Endodermal cell (in vitro differentiated cells): ENCODE data around the gene LCN6. TPM values are rescaled to one million over a fixed set of nuclear protein-coding genes. Genes with fewer than 3 reads are reported as not detected.

Experiments
- DNase-seq: peaks from one replicate; pipeline ENCODE4 v3.0.0-alpha.2; 2017
- H3K27ac ChIP-seq: 2 replicates; pipeline ENCODE4 v1.5.1; 2013; ENCODE audit warnings: mild to moderate bottlenecking, low read depth, low read length, moderate library complexity
- H3K27me3 ChIP-seq: 2 replicates; pipeline ENCODE4 v1.6.1; 2013; ENCODE audit warnings: mild to moderate bottlenecking, low read length, moderate library complexity; ENCODE audit not compliant: insufficient read depth, control insufficient read depth, poor library complexity, severe bottlenecking
- H3K36me3 ChIP-seq: 2 replicates; pipeline ENCODE4 v1.7.0; 2013; ENCODE audit warnings: mild to moderate bottlenecking, low read length, moderate library complexity; ENCODE audit not compliant: control insufficient read depth, insufficient read depth
- H3K4me1 ChIP-seq: one replicate; pipeline ENCODE4 v1.7.0; 2013; ENCODE audit warnings: low read length; ENCODE audit not compliant: control insufficient read depth, insufficient read depth
- H3K4me3 ChIP-seq: 2 replicates; pipeline ENCODE4 v1.5.1; 2013; ENCODE audit warnings: mild to moderate bottlenecking, low read length, moderate library complexity
- H3K9ac ChIP-seq: 2 replicates; pipeline ENCODE4 v1.6.1; 2013; ENCODE audit warnings: mild to moderate bottlenecking, low read length, moderate library complexity; ENCODE audit not compliant: poor library complexity, severe bottlenecking; ENCODE audit errors: extremely low read depth
- H3K9me3 ChIP-seq: 2 replicates; pipeline ENCODE4 v1.6.1; 2013; ENCODE audit warnings: mild to moderate bottlenecking, low read length, moderate library complexity; ENCODE audit not compliant: control insufficient read depth
- H3K27ac Mint-ChIP-seq: 2 replicates; pipeline ENCODE4 v1.8.0; 2020; ENCODE audit warnings: mixed read lengths
- H3K27me3 Mint-ChIP-seq: 2 replicates; pipeline ENCODE4 v1.8.0; 2021; ENCODE audit warnings: mild to moderate bottlenecking, mixed read lengths; ENCODE audit not compliant: insufficient read depth
- H3K36me3 Mint-ChIP-seq: 2 replicates; pipeline ENCODE4 v1.8.0; 2020; ENCODE audit warnings: low read depth, mixed read lengths
- H3K4me1 Mint-ChIP-seq: 2 replicates; pipeline ENCODE4 v1.8.0; 2020; ENCODE audit warnings: mixed read lengths
- H3K4me3 Mint-ChIP-seq: 2 replicates; pipeline ENCODE4 v1.8.0; 2020; ENCODE audit warnings: mild to moderate bottlenecking, moderate library complexity, mixed read lengths
- H3K9me3 Mint-ChIP-seq: 2 replicates; pipeline ENCODE4 v1.8.0; 2020; ENCODE audit warnings: mild to moderate bottlenecking, mixed read lengths
- WGBS, 2 experiments: methylation state at CpG; one replicate each; pipeline versions ENCODE4 v1.1.5 to v1.1.7; 2013; ENCODE audit warnings: missing lambda C conversion rate in 2 of 2, mixed read lengths in 1 of 2; ENCODE audit not compliant: insufficient coverage in 1 of 2, insufficient read length in 1 of 2; 5-methylcytosine and 5-hydroxymethylcytosine counted together
- total RNA-seq, 2 donors: library from RNA; stranded (reverse); fragmentation: NEBNext Ultra II Directional in 1 of 2; extraction: Animal tissue kit (Norgen Biotek cat#: 25700) in 1 of 2; gene quantifications; 2 replicates in 1 of 2; 3 replicates in 1 of 2; pipeline ENCODE4 v1.2.1, GENCODE V29; 2021
- TF ChIP-seq, protein P1 (sequence below): fragments of 200-600 bp; sonication (generic); conservative IDR thresholded peaks from 2 replicates; pipeline ENCODE4 v1.5.0; 2021; ENCODE audit warnings: antibody characterized with exemption, mild to moderate bottlenecking

LCN6 gene
- total RNA-seq, 2 donors from 2014 or later: not detected

GRCh38 chr9:136740971-136741882, 7.1 kb downstream of the LCN6 start:
- whole genome bisulfite sequencing, 2 experiments: 84 to 86% methylated on average over 30 to 37 of the region's 37 CpGs
- no peaks in the 10 kb centered on the region for H3K27me3 ChIP-seq
- H3K36me3 Mint-ChIP-seq: no peaks in the 10 kb centered on the region

GRCh38 chr9:136740491-136740890, 7.8 kb downstream of the LCN6 start:
- H3K9ac ChIP-seq: no peak overlapping the region
- Mint-ChIP-seq H3K4me1 (no peaks in the 10 kb centered on the region), H3K4me3 (no peak overlapping the region), H3K36me3 (no peaks in the 10 kb centered on the region), H3K9me3 (peaks cover 3% of the 10 kb centered on the region), H3K27me3 (peaks cover 6% of the 10 kb centered on the region), H3K27ac (no peak overlapping the region)
- no peak overlapping the region for H3K4me3 ChIP-seq
- 85 to 89% methylated on average over 5 to 16 of the region's 16 CpGs for WGBS, 2 experiments
- TF ChIP-seq, protein P1, sequence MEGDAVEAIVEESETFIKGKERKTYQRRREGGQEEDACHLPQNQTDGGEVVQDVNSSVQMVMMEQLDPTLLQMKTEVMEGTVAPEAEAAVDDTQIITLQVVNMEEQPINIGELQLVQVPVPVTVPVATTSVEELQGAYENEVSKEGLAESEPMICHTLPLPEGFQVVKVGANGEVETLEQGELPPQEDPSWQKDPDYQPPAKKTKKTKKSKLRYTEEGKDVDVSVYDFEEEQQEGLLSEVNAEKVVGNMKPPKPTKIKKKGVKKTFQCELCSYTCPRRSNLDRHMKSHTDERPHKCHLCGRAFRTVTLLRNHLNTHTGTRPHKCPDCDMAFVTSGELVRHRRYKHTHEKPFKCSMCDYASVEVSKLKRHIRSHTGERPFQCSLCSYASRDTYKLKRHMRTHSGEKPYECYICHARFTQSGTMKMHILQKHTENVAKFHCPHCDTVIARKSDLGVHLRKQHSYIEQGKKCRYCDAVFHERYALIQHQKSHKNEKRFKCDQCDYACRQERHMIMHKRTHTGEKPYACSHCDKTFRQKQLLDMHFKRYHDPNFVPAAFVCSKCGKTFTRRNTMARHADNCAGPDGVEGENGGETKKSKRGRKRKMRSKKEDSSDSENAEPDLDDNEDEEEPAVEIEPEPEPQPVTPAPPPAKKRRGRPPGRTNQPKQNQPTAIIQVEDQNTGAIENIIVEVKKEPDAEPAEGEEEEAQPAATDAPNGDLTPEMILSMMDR: no peak
- H3K27ac ChIP-seq: no peak overlapping the region
- H3K4me1 ChIP-seq: no peaks in the 10 kb centered on the region
- H3K27me3 ChIP-seq: no peaks in the 10 kb centered on the region
- no peak for DNase-seq
- no peaks in the 10 kb centered on the region for H3K9me3 ChIP-seq
- H3K36me3 ChIP-seq: no peaks in the 10 kb centered on the region

More at GRCh38 chr9:136740971-136741882, 7.1 kb downstream of the LCN6 start:
- Histone ChIP-seq H3K9me3 (no peaks in the 10 kb centered on the region), H3K4me3 (no peak overlapping the region), H3K27ac (no peak overlapping the region), H3K9ac (no peak overlapping the region), H3K36me3 (no peaks in the 10 kb centered on the region), H3K4me1 (no peaks in the 10 kb centered on the region)
- DNase-seq: no peak
- Mint-ChIP-seq H3K9me3 (peaks cover 3% of the 10 kb centered on the region), H3K4me1 (no peaks in the 10 kb centered on the region), H3K4me3 (no peak overlapping the region), H3K27ac (no peak overlapping the region), H3K27me3 (peaks cover 6% of the 10 kb centered on the region)
- TF ChIP-seq, protein P1: no peak

DNA sequence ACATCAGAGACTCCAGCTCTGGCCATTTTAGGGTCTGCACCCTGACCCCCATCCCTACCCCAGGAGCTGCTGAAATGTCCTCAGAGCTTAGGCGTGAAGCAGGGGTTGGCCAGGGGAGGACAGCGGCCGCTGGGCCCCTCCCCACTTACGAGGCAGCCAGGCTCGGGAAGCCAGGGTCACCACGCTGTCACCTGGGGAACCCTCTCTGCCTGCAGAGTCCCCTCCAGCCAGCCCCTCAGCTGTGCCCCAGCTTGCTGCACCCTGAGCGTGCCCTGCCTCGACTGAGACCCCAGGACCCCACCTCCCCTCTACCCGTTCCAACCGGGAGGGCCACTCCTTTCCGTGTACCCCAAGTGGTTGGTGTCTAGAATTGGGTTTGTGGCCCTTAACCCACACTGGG, 8.3 kb downstream of the LCN6 start:
- no peaks in the 10 kb centered on the region for H3K36me3 Mint-ChIP-seq
- no peaks in the 10 kb centered on the region for H3K4me1 Mint-ChIP-seq
- no peak overlapping the region for H3K9ac ChIP-seq
- H3K27me3 Mint-ChIP-seq: peaks cover 6% of the 10 kb centered on the region
- H3K27ac ChIP-seq: no peak overlapping the region
- H3K27ac Mint-ChIP-seq: no peak overlapping the region
- H3K9me3 Mint-ChIP-seq: peaks cover 3% of the 10 kb centered on the region
- H3K36me3 ChIP-seq: no peaks in the 10 kb centered on the region
- H3K4me3 ChIP-seq: no peak overlapping the region
- H3K27me3 ChIP-seq: no peaks in the 10 kb centered on the region
- H3K9me3 ChIP-seq: no peaks in the 10 kb centered on the region
- 91 to 93% methylated on average over 10 to 11 of the region's 11 CpGs for WGBS, 2 experiments
- H3K4me1 ChIP-seq: no peaks in the 10 kb centered on the region
- H3K4me3 Mint-ChIP-seq: no peak overlapping the region
- TF ChIP-seq, protein P1: no peak
- DNase-seq: no peak
